ENCODE results near the gene IRF9.

The IRF9 gene, protein sequence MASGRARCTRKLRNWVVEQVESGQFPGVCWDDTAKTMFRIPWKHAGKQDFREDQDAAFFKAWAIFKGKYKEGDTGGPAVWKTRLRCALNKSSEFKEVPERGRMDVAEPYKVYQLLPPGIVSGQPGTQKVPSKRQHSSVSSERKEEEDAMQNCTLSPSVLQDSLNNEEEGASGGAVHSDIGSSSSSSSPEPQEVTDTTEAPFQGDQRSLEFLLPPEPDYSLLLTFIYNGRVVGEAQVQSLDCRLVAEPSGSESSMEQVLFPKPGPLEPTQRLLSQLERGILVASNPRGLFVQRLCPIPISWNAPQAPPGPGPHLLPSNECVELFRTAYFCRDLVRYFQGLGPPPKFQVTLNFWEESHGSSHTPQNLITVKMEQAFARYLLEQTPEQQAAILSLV

DNA sequence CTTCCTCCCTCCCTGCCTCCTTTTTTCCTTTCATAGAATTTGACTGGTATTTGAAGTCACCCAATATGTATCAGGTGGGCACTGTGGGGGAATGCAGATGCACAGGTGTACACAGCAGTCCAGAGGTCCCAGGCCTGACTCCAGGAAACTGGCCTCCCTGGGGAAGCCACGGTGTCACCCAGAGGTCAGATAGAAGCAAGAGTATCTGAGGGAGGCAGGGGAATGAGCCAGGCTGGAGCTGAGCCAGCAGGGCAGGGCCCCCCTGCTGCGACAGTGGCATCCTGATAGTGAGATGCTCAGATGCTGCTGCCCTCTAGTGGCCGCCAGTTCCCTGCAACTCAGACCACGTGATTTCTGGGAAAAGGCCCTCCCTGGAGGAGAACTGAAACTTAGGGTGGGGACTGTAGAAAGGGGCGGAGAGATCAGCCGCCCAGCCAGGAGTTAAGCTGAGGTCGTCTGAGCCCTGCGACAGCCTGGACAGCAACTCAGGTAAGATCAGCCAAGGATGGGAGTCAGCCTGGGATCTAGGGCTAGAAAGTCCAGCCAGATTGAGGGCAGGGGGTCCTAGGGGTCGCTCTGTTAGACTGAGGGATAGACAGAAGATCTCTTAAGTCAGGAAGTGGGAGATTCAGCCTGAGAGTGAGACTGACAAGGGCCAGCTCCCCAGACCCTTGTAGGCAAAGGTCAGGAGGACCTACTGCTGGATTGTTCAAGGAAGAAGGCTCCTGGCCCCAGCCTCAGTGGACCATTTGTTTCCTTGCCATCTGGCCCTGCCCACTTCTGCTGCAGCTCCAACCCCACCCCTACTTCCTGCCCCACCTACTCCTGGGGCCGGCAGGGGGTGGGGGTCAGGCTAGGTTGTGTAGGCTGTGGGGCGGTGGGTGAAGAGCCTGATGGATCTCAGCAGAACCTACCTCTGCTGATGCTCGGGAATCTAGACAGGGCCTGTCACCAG, at the start of gene IRF9:
Gene IRF9 (plus strand): TSS at position 416 of the 955 bp plus-strand sequence. CDS start 880 bp downstream, outside the sequence.
- DNase-seq, result peak; percentile 94

GRCh38 chr14:24113379-24113800, 47.7 kb upstream of the IRF9 start:
- no peak for DNase-seq

DNA sequence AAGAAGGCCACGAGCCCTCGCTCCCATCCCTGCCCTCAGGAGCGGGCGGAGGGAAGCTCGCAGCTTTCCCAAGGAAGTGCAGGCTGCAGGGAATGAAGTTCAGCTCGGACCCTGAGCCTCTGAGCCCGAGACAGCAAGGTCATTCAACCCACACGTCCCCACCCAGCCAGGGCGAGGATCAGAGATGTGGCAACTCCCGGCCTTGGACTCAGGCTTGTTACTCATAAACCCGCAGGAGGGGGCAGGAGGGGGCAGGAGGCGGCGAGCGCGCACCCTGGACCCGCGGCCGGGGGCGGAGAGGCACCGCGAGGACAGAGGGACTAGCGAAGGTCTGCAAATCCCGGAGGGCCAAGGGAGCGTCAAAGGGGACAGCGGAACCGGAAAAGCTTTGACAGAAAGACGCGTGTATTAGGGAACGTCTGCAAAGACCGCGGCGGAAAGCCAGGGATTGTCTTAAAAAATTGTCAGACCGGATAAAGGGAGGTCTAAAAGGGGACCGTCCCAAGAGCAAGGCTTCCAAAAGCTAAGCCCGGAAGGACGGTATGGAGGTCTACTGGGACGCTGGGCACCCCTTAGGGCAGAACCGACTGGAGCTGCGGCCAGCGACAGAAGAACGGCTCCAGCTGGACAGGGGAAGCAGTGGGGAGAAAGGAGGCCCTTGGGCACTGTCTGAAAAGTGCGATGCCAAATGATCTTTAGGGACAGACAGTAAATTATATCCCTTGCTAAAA, 47.1 kb upstream of the IRF9 start:
- DNase-seq, result peak; percentile 78

DNA sequence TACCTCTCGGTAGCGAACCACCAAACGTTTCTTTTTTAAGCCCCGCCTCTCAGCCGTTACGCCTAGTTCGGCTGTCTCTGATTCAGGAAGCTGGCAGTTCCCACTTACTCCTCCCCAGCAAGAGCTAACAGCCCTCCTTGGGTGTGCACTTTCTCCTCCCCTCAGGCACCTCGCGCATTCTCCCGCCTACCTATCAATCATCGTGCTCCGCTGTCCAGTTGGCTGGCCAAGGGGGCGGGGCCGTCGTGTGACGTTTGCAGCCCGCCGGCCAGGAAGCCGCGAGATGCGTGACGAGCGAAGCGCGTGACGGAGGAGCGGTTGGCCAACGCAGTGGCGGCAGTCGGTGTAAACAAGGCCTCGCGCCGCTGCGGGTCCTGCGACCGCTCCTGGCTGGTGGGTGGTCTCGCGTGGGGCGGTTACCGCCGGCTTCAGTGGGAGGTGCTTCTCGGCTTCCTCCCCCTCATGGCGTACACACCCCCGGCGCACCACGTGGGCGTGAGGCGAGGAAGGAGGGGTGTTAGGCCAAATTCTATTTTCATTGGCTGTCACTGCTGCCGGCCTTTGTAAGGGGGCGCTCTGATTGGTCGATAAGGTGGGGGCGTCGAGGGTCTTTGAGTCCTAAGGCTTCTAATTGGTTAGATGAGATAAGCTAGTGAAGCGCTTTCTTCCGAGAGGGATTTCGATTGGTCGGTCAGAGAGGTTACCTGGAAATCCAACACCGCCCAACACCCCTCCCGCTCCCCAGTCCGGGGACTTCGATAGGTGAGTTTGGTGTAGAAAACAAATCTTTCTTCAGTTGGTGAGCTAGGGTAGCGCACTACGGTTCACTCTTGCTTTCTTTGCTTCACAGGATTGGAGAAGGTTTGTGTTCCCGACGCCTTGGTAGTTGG, 46.3 kb upstream of the IRF9 start, which contains the start of the genes DCAF11 and NRL:
Gene DCAF11 (plus strand): TSS at position 246 of the 890 bp plus-strand sequence. CDS start 818 bp downstream, outside the sequence.
Gene NRL (minus strand): TSS at position 418 of the 890 bp plus-strand sequence. CDS start 32,101 bp downstream, outside the sequence.
- DNase-seq, result peak; percentile 99

DNA sequence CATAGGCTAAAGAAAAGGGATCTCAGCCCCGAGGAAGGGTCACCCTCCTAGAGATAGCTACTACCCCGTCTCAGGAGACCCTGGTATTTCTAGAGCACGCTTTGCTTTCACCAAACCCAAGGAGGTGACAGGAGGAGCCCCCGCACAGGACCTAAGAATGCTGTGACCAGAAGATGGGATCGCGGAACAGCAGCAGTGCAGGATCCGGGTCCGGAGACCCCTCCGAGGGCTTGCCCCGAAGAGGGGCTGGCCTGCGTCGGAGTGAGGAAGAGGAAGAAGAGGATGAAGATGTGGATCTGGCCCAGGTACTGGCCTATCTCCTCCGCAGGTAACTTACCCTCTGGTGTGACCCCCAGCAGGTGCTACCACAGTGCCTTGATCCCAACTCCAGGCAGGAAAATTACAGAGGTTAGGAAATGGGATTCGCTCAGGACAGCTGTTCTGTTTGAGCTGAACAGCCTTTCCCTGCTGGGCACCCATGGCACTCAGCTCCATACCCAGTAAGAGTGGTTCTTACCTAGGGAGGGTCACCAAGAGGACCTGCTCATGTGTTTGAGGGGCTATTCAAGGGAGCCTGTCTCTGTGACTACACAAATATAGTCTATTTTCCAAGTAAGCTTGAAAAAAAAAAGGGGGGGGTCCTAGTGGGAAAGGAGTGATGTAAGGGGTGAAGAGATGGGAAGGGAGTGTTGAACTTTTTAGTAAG, 45.5 kb upstream of the IRF9 start:
- DNase-seq, result no peak

DNA sequence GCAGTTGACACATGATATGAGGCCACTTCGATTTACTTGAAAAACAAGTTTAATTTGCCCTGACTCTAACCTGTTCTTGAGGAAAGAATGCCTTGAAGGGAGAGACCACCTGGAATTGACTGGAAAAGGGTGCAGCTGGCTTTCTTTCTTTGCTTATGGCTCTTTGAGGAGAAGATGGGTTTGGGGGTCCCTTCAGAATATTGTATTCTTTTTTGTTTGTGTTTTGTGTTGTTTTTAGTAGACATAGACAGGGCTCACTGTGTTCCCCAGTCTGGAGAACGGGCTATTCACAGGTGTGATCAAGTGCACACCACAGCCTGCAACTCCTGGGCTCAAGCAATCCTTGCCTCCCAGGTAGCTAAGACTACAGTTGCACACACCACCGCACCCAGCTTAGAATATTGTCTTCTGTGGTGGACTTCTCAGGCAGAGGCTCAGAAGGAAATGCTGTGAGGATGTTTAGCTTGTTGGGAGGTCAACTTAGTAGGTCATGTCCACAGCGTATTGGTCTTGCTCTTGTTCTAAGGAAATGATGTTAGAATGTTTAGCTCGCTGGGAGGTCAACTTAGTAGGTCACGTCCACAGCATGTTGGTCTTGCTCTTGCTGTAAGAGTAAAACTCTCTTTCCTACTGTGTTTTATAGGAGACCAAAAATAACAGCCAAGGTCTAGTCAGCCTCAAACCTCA, 44.8 kb upstream of the IRF9 start:
- DNase-seq, result no peak

- no peak for DNase-seq
These were observed 43.9 kb upstream of the IRF9 start for GRCh38 chr14:24117179-24117578.

DNA sequence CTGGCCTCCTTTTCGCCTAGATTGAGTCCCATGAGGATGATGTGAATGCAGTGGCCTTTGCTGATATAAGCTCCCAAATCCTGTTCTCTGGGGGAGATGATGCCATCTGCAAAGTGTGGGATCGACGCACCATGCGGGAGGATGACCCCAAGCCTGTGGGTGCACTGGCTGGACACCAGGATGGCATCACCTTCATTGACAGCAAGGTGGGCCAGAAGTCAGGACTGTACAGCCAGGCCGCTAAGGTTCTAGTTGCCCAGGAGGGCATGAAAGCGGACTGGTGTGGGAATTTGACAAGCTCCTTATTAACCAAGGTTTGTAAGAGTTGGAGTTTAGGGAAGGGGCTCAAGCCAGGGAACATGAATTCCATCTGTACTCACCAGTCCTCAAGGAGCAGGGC, 41.4 kb upstream of the IRF9 start:
- no peak for DNase-seq

DNA sequence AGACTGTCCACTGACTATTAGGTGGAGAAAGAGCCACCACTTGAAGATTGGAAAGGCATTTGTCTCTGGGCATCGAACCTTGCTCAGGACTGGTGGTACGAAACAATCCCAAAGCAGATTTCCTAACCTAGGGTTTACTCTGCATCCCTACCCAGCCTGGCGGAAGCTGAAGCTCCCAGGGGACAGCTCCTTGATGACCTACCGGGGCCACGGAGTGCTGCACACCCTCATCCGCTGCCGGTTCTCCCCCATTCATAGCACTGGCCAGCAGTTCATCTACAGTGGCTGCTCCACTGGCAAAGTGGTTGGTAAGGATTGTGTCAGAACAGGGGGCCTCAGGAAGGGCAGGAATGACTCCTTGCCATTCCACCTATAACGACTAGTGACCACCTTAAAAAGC, 39.9 kb upstream of the IRF9 start:
- DNase-seq, result no peak

- no peak for DNase-seq
These were observed 38.6 kb upstream of the IRF9 start for GRCh38 chr14:24122416-24122815.

- no peak for DNase-seq
These were observed 38.2 kb upstream of the IRF9 start for GRCh38 chr14:24122898-24123297.

DNA sequence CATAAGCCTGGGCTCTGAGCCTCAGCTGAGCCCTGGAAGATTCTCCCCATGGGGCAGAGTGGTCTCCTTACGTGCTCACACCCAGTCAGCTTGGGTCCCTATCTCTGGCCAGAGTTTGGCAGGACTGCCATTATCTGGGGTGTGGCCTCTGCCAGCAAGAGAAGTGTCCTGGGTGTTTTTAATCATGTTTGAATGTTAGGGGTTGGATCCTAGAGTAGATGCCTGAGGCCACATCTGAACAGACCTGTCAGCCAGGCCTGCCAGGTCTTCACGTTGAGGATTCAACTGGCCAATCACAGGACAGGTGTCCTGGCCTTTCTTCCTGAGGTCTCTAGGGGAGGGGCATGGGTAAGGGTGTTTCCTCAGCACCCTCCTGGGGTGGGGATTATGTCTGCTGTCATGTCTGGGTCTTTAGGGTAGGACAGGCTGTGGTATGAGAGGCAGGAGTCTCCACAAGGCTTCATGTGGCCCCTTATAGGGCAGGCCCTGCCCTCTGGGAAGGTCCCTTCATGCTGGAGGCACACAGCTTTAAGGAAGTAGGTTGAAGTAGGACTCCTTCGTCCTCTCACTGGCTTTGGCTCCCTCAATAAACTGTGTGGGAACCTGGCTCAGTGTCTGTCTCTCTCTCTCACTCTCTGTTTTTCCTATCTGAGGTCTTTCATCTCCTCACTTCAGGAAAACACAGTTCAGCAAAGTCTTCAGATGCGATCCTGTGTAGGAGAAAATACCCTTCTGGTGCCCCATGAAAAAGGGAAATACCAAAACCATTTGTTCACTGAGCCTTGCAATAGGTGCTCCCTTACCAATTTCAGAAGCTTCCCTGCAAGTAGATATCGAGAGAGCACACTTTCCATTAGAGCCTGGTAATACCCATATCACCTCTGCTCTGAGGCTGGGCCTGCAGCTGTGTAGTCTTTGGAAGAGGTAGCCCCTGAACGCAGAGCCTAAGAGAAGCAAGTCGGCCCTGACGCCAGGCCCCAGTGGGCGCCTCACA, 37.3 kb upstream of the IRF9 start:
- no peak for DNase-seq

DNA sequence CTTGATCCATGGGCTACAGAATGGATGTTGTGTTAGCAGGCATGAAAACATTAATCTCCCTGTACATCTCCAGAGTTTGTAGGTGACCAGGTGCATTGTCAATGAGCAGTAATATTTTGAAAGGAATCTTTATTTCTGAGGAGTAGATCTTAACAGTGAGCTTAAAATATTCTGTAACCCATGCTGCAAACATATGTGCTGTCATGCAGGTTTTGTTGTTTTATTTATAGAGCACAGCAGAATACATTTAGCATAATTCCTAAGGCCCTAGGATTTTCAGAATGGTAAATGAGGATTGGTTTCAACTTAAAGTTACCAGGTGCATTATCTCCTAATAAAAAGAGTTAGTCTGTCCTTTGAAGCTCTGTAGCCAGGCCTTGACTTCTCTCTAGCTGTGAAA, 34.1 kb upstream of the IRF9 start:
- no peak for DNase-seq

DNA sequence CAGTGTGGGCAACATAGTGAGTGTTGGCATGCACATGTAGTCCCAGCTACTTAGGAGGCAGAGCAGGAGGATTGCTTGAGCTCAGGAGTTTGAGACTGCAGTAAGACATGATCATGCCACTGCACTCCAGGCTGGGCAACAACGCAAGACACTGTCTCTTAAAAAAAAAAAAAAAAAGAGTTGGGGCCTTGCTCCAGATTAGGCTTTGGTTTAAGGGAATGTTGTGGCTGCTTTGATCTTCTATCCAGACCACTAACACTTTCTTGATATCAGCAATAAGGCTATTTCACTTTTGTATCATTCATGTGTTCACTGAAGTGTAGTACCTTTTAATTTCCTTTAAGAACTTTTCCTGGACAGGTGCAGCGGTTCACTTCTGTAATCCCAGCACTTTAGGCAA, 33.4 kb upstream of the IRF9 start:
- no peak for DNase-seq

DNA sequence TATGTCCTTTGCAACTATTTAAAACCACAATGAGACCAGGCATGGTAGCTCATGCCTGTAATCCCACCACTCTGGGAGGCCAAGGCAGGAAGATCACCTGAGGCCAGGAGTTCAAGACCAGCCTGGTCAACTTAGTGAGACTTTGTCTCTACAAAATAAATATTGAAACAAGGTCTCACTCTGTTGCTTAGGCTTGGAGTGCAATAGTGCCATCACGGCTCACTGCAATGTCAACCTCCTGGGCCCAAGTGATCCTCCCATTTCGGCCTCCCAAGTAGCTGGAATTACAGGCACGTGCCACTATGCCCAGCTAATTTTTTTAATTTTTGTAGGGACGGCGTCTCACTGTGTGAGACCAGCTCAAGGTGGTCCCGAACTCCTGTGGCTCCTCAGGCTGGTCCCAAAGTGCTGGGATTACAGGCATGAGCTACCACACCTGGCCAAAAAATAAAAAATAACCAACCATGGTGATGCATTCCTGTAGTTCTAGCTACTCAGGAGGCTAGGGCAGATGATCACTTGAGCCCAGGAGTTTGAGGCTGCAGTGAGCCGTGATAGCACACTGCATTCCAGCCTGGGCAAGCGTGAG, 31.6 kb upstream of the IRF9 start:
- no peak for DNase-seq

GRCh38 chr14:24130380-24130716, 30.7 kb upstream of the IRF9 start, which contains the start of gene FITM1:
Gene FITM1 (plus strand): TSS chr14:24130659. CDS start chr14:24131564, 905 bp downstream.
- no peak for DNase-seq

- DNase-seq, result no peak
These were observed 30.1 kb upstream of the IRF9 start for GRCh38 chr14:24130717-24131548.

- DNase-seq, result no peak
These were observed 29.5 kb upstream of the IRF9 start for GRCh38 chr14:24131549-24131966.
